ENCODE results near the gene RCOR1. TPM values are rescaled to one million over a fixed set of nuclear protein-coding genes. Genes with fewer than 3 reads are reported as not detected.
A peak's percentile ranks its signal among the peaks of the same experiment; 100 is the strongest.

Gene RCOR1
- total and polyA plus RNA-seq, 2 of the 8 experiments (the other 6 are each of a cell fraction or from before 2014, with no cell fraction given): 12.3 to 26.3 TPM

GRCh38 chr14:102770147-102771123 is 178.0 kb downstream of the RCOR1 start:
- no peak overlapping the region for H4K5ac ChIP-seq (ENCODE audit: insufficient read length, low read depth, low read length)
- H3K23ac ChIP-seq (ENCODE audit: insufficient read length): no peak overlapping the region
- H2BK120ac ChIP-seq (replicated peaks; ENCODE audit: low read depth, low read length): no peak overlapping the region
- H3K4me1 ChIP-seq (replicated peaks in 1 of 4; ENCODE audit: control insufficient read depth in 3 of 4, insufficient read depth in 4 of 4, low read length in 3 of 4): peaks cover 3 to 4% (median 4%) of the 10 kb centered on the region in 4 experiments; a peak in 6 of 7 replicates
- H3K14ac ChIP-seq (ENCODE audit: insufficient read length): no peak overlapping the region
- H3K23me2 ChIP-seq (ENCODE audit: low read depth, low read length): no peaks in the 10 kb centered on the region
- no peak overlapping the region for H3K4me2 ChIP-seq (ENCODE audit: insufficient read depth in 1 of 2, low read depth in 2 of 2, low read length in 2 of 2)
- no peak overlapping the region for H4K8ac ChIP-seq (ENCODE audit: extremely low read depth, insufficient read depth, low read length)
- H3K4me3 ChIP-seq (ENCODE audit: extremely low read depth in 1 of 4, insufficient read depth in 2 of 4, low read depth in 3 of 4, low read length in 4 of 4): no peak overlapping the region
- no peak overlapping the region for H2AK5ac ChIP-seq (ENCODE audit: low read depth, low read length)
- FAIRE-seq (no peak), DNase-seq (ENCODE audit: low read depth in 1 of 2, low spot score in 2 of 2) (no peak)
- 0 out of 2 replicates have a peak overlapping the region, but pooled peaks have one; percentile 48 for H2BK20ac ChIP-seq (ENCODE audit: low read length)
- H3K27me3 ChIP-seq (replicated peaks in 1 of 4; ENCODE audit: control insufficient read depth in 3 of 4, extremely low read depth in 1 of 4, insufficient read depth in 3 of 4, low read length in 3 of 4): no peaks in the 10 kb centered on the region
- no peaks in the 10 kb centered on the region for H3K79me1 ChIP-seq (ENCODE audit: low read depth, low read length)
- H3K36me3 ChIP-seq (ENCODE audit: control insufficient read depth in 2 of 4, insufficient read depth in 4 of 4, low read length in 3 of 4): no peaks in the 10 kb centered on the region; a peak in 1 of 8 replicates
- H3K56ac ChIP-seq (replicated peaks; ENCODE audit: insufficient read length, low read depth, low read length): no peak overlapping the region
- ChIA-PET POLR2A (ENCODE audit: partially characterized antibody) (interaction anchor here (0.7 kb wide), 1 partner anchor 18 kb away, joined by 3 read pairs; no protein-coding TSS in a partner anchor), CTCF (ENCODE audit: partially characterized antibody) (interaction anchor here (0.6 to 8.4 kb wide), 7 partner anchors 10 to 667 kb away, joined by 3 to 63 read pairs (median 4); no protein-coding TSS in a partner anchor)
- H3K18ac ChIP-seq (ENCODE audit: extremely low read depth, low read length): no peak overlapping the region
- H3K9me3 ChIP-seq (ENCODE audit: insufficient read depth in 2 of 2, low read depth in 1 of 2, low read length in 1 of 2): no peaks in the 10 kb centered on the region
- H2BK12ac ChIP-seq (ENCODE audit: low read depth, low read length): no peak overlapping the region
- H2BK15ac ChIP-seq (ENCODE audit: low read length): no peak overlapping the region
- 89% methylated on average over 29 of the region's 32 CpGs; no CpG with 5 or more reads in 1 of the 2 experiments for WGBS, 2 experiments (ENCODE audit: extremely low coverage in 1 of 2, insufficient coverage in 1 of 2, insufficient read length in 1 of 2, insufficient replicate concordance in 2 of 2, low coverage in 1 of 2, low lambda C conversion rate in 2 of 2, missing lambda C conversion rate in 1 of 2)
- no peaks in the 10 kb centered on the region for H3K79me2 ChIP-seq (ENCODE audit: control insufficient read depth in 1 of 2, insufficient read depth in 2 of 2, low read length in 2 of 2)
- TF ChIP-seq USF2 (IDR thresholded peaks at IDR 0.05; ENCODE audit: low read length) (no peak), MAX (IDR thresholded peaks at IDR 0.05) (0 out of 2 replicates have a peak, but pooled peaks have one; percentile 22)
- no peak overlapping the region for H2AFZ ChIP-seq (ENCODE audit: low read length)
- H4K91ac ChIP-seq (replicated peaks; ENCODE audit: insufficient read length, low read length): no peak overlapping the region
- H2BK5ac ChIP-seq (ENCODE audit: low read depth, low read length): no peak overlapping the region
- H3K27ac ChIP-seq (ENCODE audit: low read depth, low read length): no peak overlapping the region
- no peaks in the 10 kb centered on the region for H4K20me1 ChIP-seq (replicated peaks in 1 of 2; ENCODE audit: control insufficient read depth in 1 of 2, insufficient read depth in 2 of 2, low read length in 2 of 2)
- no peak overlapping the region for H3K9ac ChIP-seq (replicated peaks in 1 of 4; ENCODE audit: extremely low read depth in 1 of 4, low read depth in 3 of 4, low read length in 3 of 4)
- H3K4ac ChIP-seq (replicated peaks; ENCODE audit: insufficient read length, low read depth, low read length): no peak overlapping the region
